Body of pancreas (tissue), 4 donors: ENCODE data around the gene ST6GALNAC3. TPM values are rescaled to one million over a fixed set of nuclear protein-coding genes. Genes with fewer than 3 reads are reported as not detected.

ENCODE experiments used
- ATAC-seq: fragments of 150-250 bp; one replicate; pipeline ENCODE4 v1.9.1; 2016
- DNase-seq, 4 donors: peaks; one replicate each; pipeline ENCODE4 v3.0.0-alpha.2; 2019
- H3K27ac ChIP-seq, 4 donors: fragments of 200-600 bp; sonication (generic); 1 replicate in 3 of 4; 2 replicates in 1 of 4; pipeline versions ENCODE4 v1.5.1 to v1.6.1; 2016 to 2019; ENCODE audit warnings: mild to moderate bottlenecking in 1 of 4, mixed read lengths in 1 of 4, moderate library complexity in 1 of 4
- H3K27me3 ChIP-seq, 2 donors: fragments of 200-600 bp; sonication (generic); one replicate each; pipeline ENCODE4 v1.6.0; 2016; ENCODE audit warnings: mild to moderate bottlenecking in 1 of 2
- H3K36me3 ChIP-seq, 2 donors: fragments of 200-600 bp; sonication (generic); replicated peaks in 1 of 2; 2 replicates each; pipeline ENCODE4 v1.5.1; 2016; ENCODE audit warnings: low read depth in 2 of 2; ENCODE audit not compliant: insufficient read depth in 1 of 2
- H3K4me1 ChIP-seq: fragments of 200-600 bp; sonication (generic); one replicate; pipeline ENCODE4 v1.6.0; 2016
- H3K4me3 ChIP-seq, 2 donors: fragments of 200-600 bp; sonication (generic); 1 replicate in 1 of 2; 2 replicates in 1 of 2; pipeline ENCODE4 v1.5.1; 2016 to 2019
- H3K9me3 ChIP-seq, 3 donors: fragments of 200-600 bp; sonication (generic); 1 replicate in 2 of 3; 2 replicates in 1 of 3; pipeline ENCODE4 v1.5.1; 2016
- POLR2A ChIP-seq, 3 donors: fragments of 450-650 bp; IDR thresholded peaks; one replicate each; pipeline ENCODE4 v1.6.1; 2016; ENCODE audit warnings: antibody characterized with exemption in 3 of 3, mild to moderate bottlenecking in 2 of 3
- WGBS, 2 donors: methylation state at CpG; one replicate each; pipeline ENCODE4 v1.1.5; 2017; 5-methylcytosine and 5-hydroxymethylcytosine counted together
- intact Hi-C: fragments of 100-400 bp; cut with DNase I; formaldehyde crosslinking; loops from one replicate; pipeline ENCODE4 v1.15.1; 2023
- total RNA-seq, 2 donors: library from RNA; depleted of rRNA; stranded (reverse); fragments of >200 nt; gene quantifications; one replicate each; pipeline ENCODE4 v1.1.0, GENCODE V29; 2016
- TF ChIP-seq, protein P1 (sequence below), 7 experiments: fragments of 450-650 bp in 4 of 7; fragments of 200-600 bp in 3 of 7; sonication (generic) in 3 of 7; IDR thresholded peaks; one replicate each; pipeline ENCODE4 v1.5.1; 2016 to 2019; ENCODE audit warnings: antibody characterized with exemption in 7 of 7

ST6GALNAC3 gene
- total RNA-seq, 2 donors from 2014 or later: 1.3 to 2.3 TPM

DNA sequence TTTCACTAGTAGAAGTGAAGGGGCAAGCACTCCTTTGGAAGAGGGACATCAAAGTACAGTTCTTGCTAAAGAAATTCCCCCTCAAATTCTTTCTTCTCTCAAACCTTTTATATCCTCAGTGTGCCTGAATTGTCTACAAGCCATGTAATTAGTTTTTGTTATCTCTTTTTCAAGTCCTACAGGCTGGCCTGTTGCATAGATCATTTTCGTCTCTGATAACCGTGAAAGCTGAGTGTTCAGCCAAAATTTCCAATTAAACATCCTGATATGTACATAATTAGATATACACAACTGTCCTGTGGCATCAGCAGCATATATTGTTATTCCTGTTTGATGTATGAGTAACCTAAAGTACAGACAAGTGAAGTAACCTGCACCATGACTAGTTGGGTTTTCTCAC is 417.2 kb downstream of the ST6GALNAC3 start:
- Histone ChIP-seq H3K4me1 (no peaks in the 10 kb centered on the region), H3K27me3 (no peaks in the 10 kb centered on the region), H3K4me3 (no peak overlapping the region), H3K9me3 (no peaks in the 10 kb centered on the region), H3K27ac (no peak overlapping the region), H3K36me3 (no peaks in the 10 kb centered on the region)
- intact Hi-C loops: no loop called here
- ATAC-seq (no peak), DNase-seq (no peak)
- 64 to 75% methylated on average over 2 of the region's 2 CpGs for WGBS, 2 donors
- no peak for TF ChIP-seq POLR2A (IDR thresholded peaks at IDR 0.05)
- TF ChIP-seq, protein P1, sequence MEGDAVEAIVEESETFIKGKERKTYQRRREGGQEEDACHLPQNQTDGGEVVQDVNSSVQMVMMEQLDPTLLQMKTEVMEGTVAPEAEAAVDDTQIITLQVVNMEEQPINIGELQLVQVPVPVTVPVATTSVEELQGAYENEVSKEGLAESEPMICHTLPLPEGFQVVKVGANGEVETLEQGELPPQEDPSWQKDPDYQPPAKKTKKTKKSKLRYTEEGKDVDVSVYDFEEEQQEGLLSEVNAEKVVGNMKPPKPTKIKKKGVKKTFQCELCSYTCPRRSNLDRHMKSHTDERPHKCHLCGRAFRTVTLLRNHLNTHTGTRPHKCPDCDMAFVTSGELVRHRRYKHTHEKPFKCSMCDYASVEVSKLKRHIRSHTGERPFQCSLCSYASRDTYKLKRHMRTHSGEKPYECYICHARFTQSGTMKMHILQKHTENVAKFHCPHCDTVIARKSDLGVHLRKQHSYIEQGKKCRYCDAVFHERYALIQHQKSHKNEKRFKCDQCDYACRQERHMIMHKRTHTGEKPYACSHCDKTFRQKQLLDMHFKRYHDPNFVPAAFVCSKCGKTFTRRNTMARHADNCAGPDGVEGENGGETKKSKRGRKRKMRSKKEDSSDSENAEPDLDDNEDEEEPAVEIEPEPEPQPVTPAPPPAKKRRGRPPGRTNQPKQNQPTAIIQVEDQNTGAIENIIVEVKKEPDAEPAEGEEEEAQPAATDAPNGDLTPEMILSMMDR (IDR thresholded peaks at IDR 0.05): no peak

DNA sequence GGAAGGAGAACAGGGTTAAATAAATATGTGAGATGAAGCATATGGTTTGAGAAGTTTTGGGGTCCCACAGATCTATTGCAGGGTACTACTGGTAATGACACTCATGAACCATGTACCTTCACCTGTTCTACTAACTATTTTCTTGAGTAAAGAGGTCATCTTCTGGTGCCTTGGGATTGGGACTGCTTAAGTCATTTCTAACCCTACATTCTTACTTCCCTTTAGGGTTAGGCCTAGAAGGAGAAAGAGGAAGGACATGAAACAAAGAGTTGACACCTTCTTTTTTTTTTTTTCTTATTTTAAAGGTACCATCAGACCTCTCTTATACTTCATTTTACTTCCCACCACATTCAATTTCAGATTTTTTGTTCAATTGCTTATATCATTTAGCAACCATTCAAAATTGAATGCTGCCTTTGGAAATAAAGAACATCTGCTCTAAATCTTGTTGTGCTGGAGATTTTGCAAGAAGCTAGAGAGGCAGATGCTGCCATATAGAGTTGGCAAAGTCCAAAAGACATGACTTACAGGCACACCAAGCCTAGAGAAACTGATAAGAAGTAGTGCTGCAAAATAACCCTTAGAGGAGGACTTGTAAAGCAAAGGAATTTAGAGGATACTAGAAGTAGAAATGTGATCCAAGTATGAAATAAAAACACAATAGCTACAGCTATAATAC is 418.3 kb downstream of the ST6GALNAC3 start:
- Histone ChIP-seq H3K4me1 (no peaks in the 10 kb centered on the region), H3K4me3 (no peak overlapping the region), H3K36me3 (no peaks in the 10 kb centered on the region), H3K27me3 (no peaks in the 10 kb centered on the region), H3K9me3 (no peaks in the 10 kb centered on the region), H3K27ac (no peak overlapping the region)
- intact Hi-C loops: no loop called here
- ATAC-seq (no peak), DNase-seq (no peak)
- TF ChIP-seq, protein P1 (IDR thresholded peaks at IDR 0.05): no peak
- no peak for TF ChIP-seq POLR2A (IDR thresholded peaks at IDR 0.05)

DNA sequence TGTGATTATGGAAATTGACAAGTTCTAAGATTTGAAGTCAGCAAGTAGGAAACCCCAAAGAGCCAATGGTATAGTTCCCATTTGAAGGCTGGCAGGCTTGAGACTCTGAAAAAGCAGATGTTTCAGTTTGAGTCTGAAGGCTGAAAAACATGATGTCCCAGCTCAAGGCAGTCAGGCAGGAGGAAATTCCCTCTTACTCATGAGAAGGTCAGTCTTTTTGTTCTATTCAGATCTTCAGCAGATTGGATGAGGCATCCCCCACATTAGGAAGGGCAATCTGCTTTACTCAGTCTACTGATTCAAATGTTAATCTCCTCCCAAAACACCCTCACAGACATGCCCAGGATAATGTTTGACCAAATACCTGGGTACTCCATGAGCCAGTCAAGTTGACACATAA is 420.3 kb downstream of the ST6GALNAC3 start:
- Histone ChIP-seq H3K27ac (no peak overlapping the region), H3K36me3 (no peaks in the 10 kb centered on the region), H3K27me3 (no peaks in the 10 kb centered on the region), H3K4me3 (no peak overlapping the region), H3K9me3 (no peaks in the 10 kb centered on the region), H3K4me1 (no peaks in the 10 kb centered on the region)
- TF ChIP-seq, protein P1 (IDR thresholded peaks at IDR 0.05): no peak
- no peak for TF ChIP-seq POLR2A (IDR thresholded peaks at IDR 0.05)
- no peak for DNase-seq
- ATAC-seq: no peak
- intact Hi-C loops: no loop called here

DNA sequence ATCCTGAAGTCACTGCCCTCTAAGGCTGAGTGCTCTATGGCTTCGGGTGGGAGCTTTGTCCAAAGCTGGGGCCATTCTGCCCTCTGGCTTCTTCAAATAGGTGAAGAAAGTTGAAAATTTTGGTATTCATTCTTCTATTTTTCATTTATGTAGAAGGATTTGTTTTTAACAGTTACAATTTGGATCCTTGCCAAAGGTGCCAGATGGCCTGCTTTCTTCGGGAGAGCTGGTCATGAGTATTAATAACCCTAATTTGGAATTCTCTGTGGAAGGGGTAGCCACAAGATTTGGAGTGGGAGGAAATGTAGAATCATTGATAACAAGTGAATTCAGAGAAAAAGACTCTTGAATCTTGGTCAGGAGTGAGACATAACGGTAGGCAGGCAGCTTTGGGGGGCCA is 422.3 kb downstream of the ST6GALNAC3 start:
- H3K4me3 ChIP-seq: no peak overlapping the region
- no peaks in the 10 kb centered on the region for H3K27me3 ChIP-seq
- TF ChIP-seq POLR2A (IDR thresholded peaks at IDR 0.05): no peak
- TF ChIP-seq, protein P1 (IDR thresholded peaks at IDR 0.05): no peak
- ATAC-seq (no peak), DNase-seq (no peak)
- intact Hi-C loops: no loop called here
- no peaks in the 10 kb centered on the region for H3K9me3 ChIP-seq
- 54 to 55% methylated on average over 3 of the region's 3 CpGs for WGBS, 2 donors
- H3K27ac ChIP-seq: no peak overlapping the region
- H3K4me1 ChIP-seq: no peaks in the 10 kb centered on the region
- H3K36me3 ChIP-seq: no peaks in the 10 kb centered on the region

DNA sequence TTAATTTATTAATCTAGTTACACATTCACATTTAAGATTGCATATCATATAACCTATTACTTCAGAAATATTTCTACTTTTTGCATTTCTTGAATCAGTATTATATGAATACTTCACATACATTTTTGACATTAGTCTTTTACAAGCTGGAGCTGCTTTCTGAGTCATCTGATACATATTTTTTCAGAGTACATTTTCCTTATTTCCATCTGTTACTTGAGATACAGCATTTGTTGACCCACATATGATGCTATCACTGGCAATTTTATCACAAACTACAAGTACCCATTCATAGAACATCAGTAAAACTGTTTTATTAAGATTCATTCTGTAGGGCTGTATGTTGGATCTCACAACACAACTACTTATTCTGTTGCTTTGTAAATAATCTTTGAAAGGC is 425.6 kb downstream of the ST6GALNAC3 start:
- Histone ChIP-seq H3K4me3 (no peak overlapping the region), H3K9me3 (no peaks in the 10 kb centered on the region), H3K36me3 (no peaks in the 10 kb centered on the region), H3K27ac (no peak overlapping the region), H3K4me1 (no peaks in the 10 kb centered on the region), H3K27me3 (no peaks in the 10 kb centered on the region)
- ATAC-seq: no peak
- TF ChIP-seq, protein P1 (IDR thresholded peaks at IDR 0.05): no peak
- TF ChIP-seq POLR2A (IDR thresholded peaks at IDR 0.05): no peak
- intact Hi-C loops: no loop called here
- no peak for DNase-seq
